KMS-11 (cell line): ENCODE data around the gene INCENP.

Source experiments
- H2AFZ ChIP-seq: fragments of 200-600 bp; sonication (generic); 2 replicates; pipeline ENCODE4 v1.6.1; 2016; ENCODE audit warnings: antibody characterized with exemption, mixed run types, low read depth
- H3K27ac ChIP-seq: fragments of 200-600 bp; sonication (generic); 2 replicates; pipeline ENCODE4 v1.6.1; 2016; ENCODE audit warnings: mild to moderate bottlenecking, mixed run types
- H3K27me3 ChIP-seq: fragments of 200-600 bp; sonication (generic); 2 replicates; pipeline ENCODE4 v1.6.1; 2017; ENCODE audit warnings: mild to moderate bottlenecking, low read depth, mixed run types, moderate library complexity; ENCODE audit not compliant: insufficient read depth
- H3K36me3 ChIP-seq: fragments of 200-600 bp; sonication (generic); 2 replicates; pipeline ENCODE4 v1.6.1; 2017; ENCODE audit warnings: mild to moderate bottlenecking, mixed run types; ENCODE audit not compliant: insufficient read depth
- H3K4me1 ChIP-seq: fragments of 200-600 bp; sonication (generic); 2 replicates; pipeline ENCODE4 v1.6.1; 2016; ENCODE audit warnings: mild to moderate bottlenecking, low read depth, mixed run types; ENCODE audit not compliant: poor library complexity, severe bottlenecking
- H3K4me2 ChIP-seq: fragments of 200-600 bp; sonication (generic); 2 replicates; pipeline ENCODE4 v1.7.0; 2016; ENCODE audit warnings: mild to moderate bottlenecking, mixed run types
- H3K4me3 ChIP-seq: fragments of 200-600 bp; sonication (generic); IDR thresholded peaks from 2 replicates; pipeline ENCODE4 v1.6.1; 2017; ENCODE audit warnings: low read depth, low read length, mixed read lengths; ENCODE audit not compliant: insufficient read depth
- H3K79me2 ChIP-seq: fragments of 200-600 bp; sonication (generic); 2 replicates; pipeline ENCODE4 v1.6.1; 2016; ENCODE audit warnings: low read depth, mixed run types; ENCODE audit not compliant: insufficient read depth
- H3K9ac ChIP-seq: fragments of 200-600 bp; sonication (generic); 2 replicates; pipeline ENCODE4 v1.6.1; 2016; ENCODE audit warnings: mild to moderate bottlenecking, mixed run types
- H4K20me1 ChIP-seq: fragments of 200-600 bp; sonication (generic); 2 replicates; pipeline ENCODE4 v1.6.1; 2016; ENCODE audit warnings: mild to moderate bottlenecking, mixed run types; ENCODE audit not compliant: insufficient read depth
- CTCF ChIP-seq: fragments of 200-600 bp; sonication (generic); conservative IDR thresholded peaks from 2 replicates; pipeline ENCODE4 v1.6.1; 2017; ENCODE audit warnings: low read depth, mild to moderate bottlenecking, antibody characterized with exemption, low read length, moderate library complexity, mixed read lengths

Gene INCENP

GRCh38 chr11:62147545-62147944, 23.7 kb downstream of the INCENP start:
- Histone ChIP-seq H3K4me2 (no peak overlapping the region), H2AFZ (no peak overlapping the region), H3K9ac (no peak overlapping the region), H3K27ac (no peak overlapping the region), H3K27me3 (no peaks in the 10 kb centered on the region), H4K20me1 (no peaks in the 10 kb centered on the region), H3K79me2 (no peaks in the 10 kb centered on the region), H3K4me1 (no peaks in the 10 kb centered on the region), H3K36me3 (no peaks in the 10 kb centered on the region), H3K4me3 (no peak overlapping the region)
- TF ChIP-seq CTCF: no peak

- H3K4me1 ChIP-seq: no peaks in the 10 kb centered on the region
- no peaks in the 10 kb centered on the region for H3K79me2 ChIP-seq
- H3K27ac ChIP-seq: no peak overlapping the region
- H3K9ac ChIP-seq: no peak overlapping the region
- H3K4me2 ChIP-seq: no peak overlapping the region
- no peaks in the 10 kb centered on the region for H3K36me3 ChIP-seq
- no peak overlapping the region for H2AFZ ChIP-seq
- TF ChIP-seq CTCF: no peak
- no peaks in the 10 kb centered on the region for H3K27me3 ChIP-seq
- no peaks in the 10 kb centered on the region for H4K20me1 ChIP-seq
- H3K4me3 ChIP-seq: no peak overlapping the region
Observed at GRCh38 chr11:62148271-62148980, 24.6 kb downstream of the INCENP start.

GRCh38 chr11:62149986-62150886, 26.4 kb downstream of the INCENP start:
- Histone ChIP-seq H3K9ac (no peak overlapping the region), H3K27ac (no peak overlapping the region), H3K79me2 (no peaks in the 10 kb centered on the region), H2AFZ (no peak overlapping the region), H4K20me1 (no peaks in the 10 kb centered on the region), H3K36me3 (no peaks in the 10 kb centered on the region), H3K4me3 (no peak overlapping the region), H3K4me2 (no peak overlapping the region), H3K4me1 (no peaks in the 10 kb centered on the region), H3K27me3 (no peaks in the 10 kb centered on the region)
- TF ChIP-seq CTCF: no peak

GRCh38 chr11:62150887-62151736, 27.3 kb downstream of the INCENP start:
- Histone ChIP-seq H3K4me3 (no peak overlapping the region), H3K27me3 (no peaks in the 10 kb centered on the region), H3K4me1 (no peaks in the 10 kb centered on the region), H2AFZ (no peak overlapping the region), H3K4me2 (no peak overlapping the region), H4K20me1 (no peaks in the 10 kb centered on the region), H3K79me2 (no peaks in the 10 kb centered on the region), H3K9ac (no peak overlapping the region), H3K27ac (no peak overlapping the region), H3K36me3 (no peaks in the 10 kb centered on the region)
- no peak for TF ChIP-seq CTCF
